GM19193 (cell line): ENCODE results near the gene LEPROT.
A peak's percentile ranks its signal among the peaks of the same experiment; 100 is the strongest.

ENCODE experiments used
- POLR2A ChIP-seq: IDR thresholded peaks from 4 replicates; pipeline ENCODE4 v1.6.1; 2011; ENCODE audit not compliant: insufficient read depth, insufficient read length; ENCODE audit errors: extremely low read depth

LEPROT gene

GRCh38 chr1:65401612-65402011 is 18.9 kb upstream of the LEPROT start:
- no peak for TF ChIP-seq POLR2A

DNA sequence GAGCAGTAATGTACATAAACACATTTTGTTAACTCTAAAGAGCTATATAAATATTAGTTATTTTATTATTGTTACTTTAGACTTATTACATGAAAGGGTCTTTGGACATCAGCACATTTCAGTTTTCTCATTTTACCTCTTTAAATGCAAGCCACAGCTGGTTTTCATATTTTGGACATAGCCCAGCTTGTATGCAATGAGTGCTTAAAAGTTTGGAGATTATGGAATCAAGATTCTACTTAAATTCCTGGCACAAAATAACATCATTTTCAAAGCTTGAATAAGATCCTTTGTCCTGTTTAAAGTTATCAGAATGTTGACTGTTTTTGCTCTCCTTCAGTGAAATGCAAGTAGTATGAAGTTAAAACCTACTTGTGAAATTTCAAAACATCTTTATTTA is 15.5 kb upstream of the LEPROT start:
- no peak for TF ChIP-seq POLR2A

DNA sequence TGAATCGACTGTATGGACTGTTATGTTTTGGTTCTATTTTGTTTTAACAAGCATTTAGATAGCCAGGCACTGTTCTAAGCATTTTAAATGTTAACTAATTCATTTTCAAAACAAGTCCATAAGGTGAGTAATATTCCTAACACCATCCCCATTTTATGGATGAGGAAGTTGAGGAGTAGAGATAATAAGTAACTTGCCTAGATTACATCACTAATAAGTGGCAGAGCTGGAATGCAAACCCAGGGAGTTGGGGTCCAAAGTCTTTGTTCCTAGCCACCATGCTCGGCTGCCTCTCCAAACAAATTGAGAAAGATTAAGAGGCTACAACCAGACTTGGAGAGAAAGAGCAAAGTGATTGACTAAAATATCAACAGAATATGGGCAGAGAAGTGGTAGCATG is 12.6 kb upstream of the LEPROT start:
- TF ChIP-seq POLR2A: no peak

- TF ChIP-seq POLR2A: no peak
Measured at GRCh38 chr1:65409314-65409713, 11.2 kb upstream of the LEPROT start.

- TF ChIP-seq POLR2A: no peak
Measured at GRCh38 chr1:65409816-65410326, 10.6 kb upstream of the LEPROT start.

GRCh38 chr1:65412256-65412983 is 8.0 kb upstream of the LEPROT start:
- no peak for TF ChIP-seq POLR2A

DNA sequence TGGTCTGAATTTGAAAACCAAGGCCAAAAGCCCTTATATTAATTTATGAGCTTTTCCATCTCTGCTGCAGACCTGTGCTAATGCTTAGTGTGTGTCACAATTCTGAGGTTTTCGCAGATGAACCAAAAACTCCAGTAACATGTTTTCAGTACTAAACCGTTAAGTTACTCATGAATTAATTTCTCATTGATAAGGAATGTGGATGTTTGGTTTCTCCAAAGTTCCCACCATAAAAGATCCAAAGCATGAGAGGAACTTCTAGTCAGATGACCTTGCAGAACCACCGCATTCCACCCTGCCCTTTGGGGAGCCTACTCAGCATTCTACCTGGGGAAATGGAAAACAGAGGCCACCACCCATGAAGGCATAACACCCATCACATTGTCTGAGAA is 7.5 kb upstream of the LEPROT start:
- TF ChIP-seq POLR2A: no peak

DNA sequence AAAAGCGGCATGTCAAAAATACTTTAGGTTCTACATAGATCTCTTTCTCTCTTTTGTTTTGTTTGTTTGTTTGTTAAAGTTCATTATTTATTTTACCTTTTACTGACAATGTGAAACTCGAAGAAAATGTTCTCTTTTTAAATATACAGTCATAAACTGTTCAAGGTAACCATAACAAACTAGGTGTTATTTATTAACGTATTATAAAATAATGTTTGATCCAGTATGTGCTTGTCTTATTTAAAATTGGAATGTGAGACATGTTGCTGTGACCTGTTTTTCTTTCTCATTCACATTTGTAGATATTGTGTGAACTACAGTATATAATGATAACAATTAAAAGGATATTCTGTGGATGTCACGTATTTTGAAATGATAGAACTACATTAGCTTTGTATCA is 5.9 kb upstream of the LEPROT start:
- TF ChIP-seq POLR2A: no peak

DNA sequence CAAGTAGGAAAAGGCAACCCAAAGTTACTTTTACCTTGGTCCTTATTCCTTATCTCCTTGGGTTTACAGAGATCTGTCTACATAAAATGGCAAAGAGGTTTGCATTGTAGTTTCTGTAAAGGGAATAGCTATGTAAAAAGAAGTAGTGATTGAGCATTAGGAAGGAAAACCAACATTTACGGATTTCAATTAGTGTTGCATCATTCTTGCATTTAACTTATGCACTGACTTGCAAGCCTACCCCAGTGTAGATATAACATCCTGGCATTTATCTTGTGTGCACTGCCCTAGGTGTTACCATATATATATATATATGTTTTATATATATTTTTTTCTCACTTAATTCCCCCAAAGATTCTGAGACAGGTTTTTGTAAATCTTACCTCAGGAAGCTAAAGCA is 3.7 kb upstream of the LEPROT start:
- TF ChIP-seq POLR2A: no peak

GRCh38 chr1:65417729-65418128 is 2.7 kb upstream of the LEPROT start:
- no peak for TF ChIP-seq POLR2A

GRCh38 chr1:65418522-65419185 is 1.8 kb upstream of the LEPROT start:
- no peak for TF ChIP-seq POLR2A

DNA sequence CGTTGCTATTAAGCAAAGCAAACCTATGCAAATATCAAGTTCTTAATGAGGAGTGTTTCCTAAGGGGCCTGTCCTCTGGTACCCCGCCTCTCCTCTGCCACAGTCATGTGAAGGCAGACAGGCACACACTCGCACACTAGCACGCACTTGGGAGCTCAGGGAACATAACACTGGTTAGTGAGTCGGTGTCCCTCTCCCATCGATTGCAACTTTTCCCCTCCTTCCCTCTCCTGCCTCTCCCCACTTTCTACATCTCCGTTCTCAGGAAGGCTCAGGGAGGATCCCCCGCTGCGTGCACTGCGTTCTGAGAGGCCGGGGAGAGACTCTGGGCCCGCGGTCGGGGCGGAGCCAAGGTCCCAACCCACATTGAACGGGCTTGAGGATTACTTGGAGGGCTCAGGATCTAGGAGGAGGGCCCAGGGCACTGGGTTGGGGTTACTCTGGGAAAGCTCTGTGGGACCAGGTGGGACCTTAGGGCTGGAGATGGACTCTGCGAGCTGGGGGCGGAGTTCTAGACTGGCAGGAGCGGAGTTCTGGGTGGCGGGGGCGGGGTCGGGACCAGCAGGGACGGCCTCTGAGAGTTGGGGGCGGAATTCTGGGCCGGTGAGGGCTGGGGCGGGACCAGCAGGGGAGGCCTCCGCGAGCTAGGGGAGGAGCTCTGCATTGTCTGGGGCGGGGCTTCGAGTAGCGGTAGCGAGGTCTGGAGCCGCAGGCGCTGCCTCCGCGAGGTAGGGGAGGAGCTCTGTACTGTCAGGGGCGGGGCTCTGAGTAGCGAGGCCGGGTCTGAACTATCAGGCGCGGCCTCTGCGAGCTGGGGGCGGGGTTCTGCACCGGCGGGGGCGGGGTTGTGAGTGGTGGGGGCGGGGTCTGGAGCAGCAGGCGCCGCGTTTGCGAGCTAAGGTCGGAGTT is 533 bp upstream of the LEPROT start:
- peak; percentile 45 for TF ChIP-seq POLR2A

GRCh38 chr1:65421351-65422025 is 1.0 kb downstream of the LEPROT start:
- TF ChIP-seq POLR2A: no peak
